ENCODE data around the gene GRIA4.
"Not testable (repeated sequence)": the region's sequence is repeated elsewhere in the genome, so short reads cannot be mapped to it uniquely, and the experiment has no call there.

GRIA4 gene

GRCh38 chr11:106003094-106003493, 393.2 kb downstream of the GRIA4 start:
- H3K4me1 Mint-ChIP-seq, H3K27ac Mint-ChIP-seq, DNase-seq, H3K27me3 Mint-ChIP-seq, H3K9me3 Mint-ChIP-seq, H3K4me3 Mint-ChIP-seq, CTCF ChIA-PET: not testable (repeated sequence)
- peaks cover 53% of the 10 kb centered on the region for H3K36me3 Mint-ChIP-seq

DNA sequence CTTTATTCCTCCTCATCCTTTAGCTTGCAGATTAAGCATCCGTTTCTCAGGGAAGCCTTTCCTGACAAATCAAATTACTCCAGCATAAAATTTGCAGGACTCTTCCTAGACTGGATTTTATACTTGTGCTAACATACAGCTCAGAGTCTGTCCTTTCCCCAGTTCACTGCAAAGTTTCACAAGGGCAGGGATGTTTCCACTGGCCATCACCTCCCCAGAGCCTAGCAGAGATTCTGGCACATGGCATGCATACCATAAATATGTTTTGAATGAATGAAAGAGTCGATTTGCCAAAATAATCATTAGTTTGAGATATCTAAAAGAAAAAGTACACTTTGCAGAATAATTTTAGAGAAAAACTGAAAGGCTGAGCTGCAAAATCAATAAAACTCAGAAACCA, 401.6 kb downstream of the GRIA4 start:
- Mint-ChIP-seq H3K27ac (no peak overlapping the region), H3K27me3 (no peaks in the 10 kb centered on the region), H3K36me3 (peaks cover 59% of the 10 kb centered on the region), H3K9me3 (no peaks in the 10 kb centered on the region), H3K4me1 (peaks cover 5% of the 10 kb centered on the region), H3K4me3 (no peak overlapping the region)
- DNase-seq: no peak
- CTCF ChIA-PET: no interaction called here

DNA sequence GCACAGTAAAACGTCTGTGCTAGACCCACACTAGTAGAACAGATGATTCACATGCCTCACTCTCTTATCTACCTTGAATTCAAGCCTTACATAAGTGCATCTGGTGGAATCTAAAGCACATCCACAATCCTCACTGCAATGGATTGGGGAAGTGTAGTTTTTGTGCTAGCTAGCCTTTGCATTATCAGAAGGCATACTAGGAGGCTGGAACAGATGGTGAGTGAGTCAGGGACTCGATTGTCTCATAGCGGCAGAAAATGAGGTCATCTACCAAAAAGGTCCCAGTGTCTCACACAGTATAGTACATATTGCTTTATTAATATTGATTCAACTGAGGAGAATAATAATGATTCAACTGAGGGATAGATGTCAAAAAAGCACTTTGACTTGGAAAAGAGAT, 402.9 kb downstream of the GRIA4 start:
- Mint-ChIP-seq H3K4me1 (peaks cover 12% of the 10 kb centered on the region), H3K9me3 (no peaks in the 10 kb centered on the region), H3K36me3 (peaks cover 50% of the 10 kb centered on the region), H3K4me3 (no peak overlapping the region), H3K27ac (no peak overlapping the region), H3K27me3 (no peaks in the 10 kb centered on the region)
- CTCF ChIA-PET: no interaction called here
- DNase-seq: no peak

DNA sequence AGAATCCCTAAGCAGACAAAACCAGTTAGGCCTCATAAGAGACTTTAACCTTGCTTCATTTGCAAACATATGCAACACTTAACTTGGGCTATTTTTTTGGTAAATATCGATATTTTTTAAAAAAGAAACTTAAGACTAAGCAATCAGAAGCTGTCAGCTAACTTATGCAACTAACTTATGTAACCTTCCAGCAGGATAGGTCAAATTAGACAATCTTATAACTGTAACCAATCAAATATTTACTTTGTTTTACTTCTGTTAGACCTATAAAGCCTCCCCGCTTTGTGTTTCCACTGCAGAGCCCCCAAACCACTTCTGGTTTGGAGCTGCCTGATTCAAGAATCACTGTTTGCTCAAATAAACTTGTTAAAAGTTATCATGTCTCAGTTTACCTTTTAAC, 404.2 kb downstream of the GRIA4 start:
- peaks cover 20% of the 10 kb centered on the region for H3K4me1 Mint-ChIP-seq
- H3K36me3 Mint-ChIP-seq: peaks cover 44% of the 10 kb centered on the region
- CTCF ChIA-PET: no interaction called here
- H3K27ac Mint-ChIP-seq: no peak overlapping the region
- no peak overlapping the region for H3K4me3 Mint-ChIP-seq
- no peaks in the 10 kb centered on the region for H3K27me3 Mint-ChIP-seq
- DNase-seq: no peak
- H3K9me3 Mint-ChIP-seq: no peaks in the 10 kb centered on the region

- H3K4me3 Mint-ChIP-seq: no peak overlapping the region
- CTCF ChIA-PET: no interaction called here
- no peaks in the 10 kb centered on the region for H3K27me3 Mint-ChIP-seq
- no peaks in the 10 kb centered on the region for H3K9me3 Mint-ChIP-seq
- H3K4me1 Mint-ChIP-seq: peaks cover 22% of the 10 kb centered on the region
- no peak for DNase-seq
- peaks cover 42% of the 10 kb centered on the region for H3K36me3 Mint-ChIP-seq
- H3K27ac Mint-ChIP-seq: no peak overlapping the region
Measured at GRCh38 chr11:106014620-106015019, 404.7 kb downstream of the GRIA4 start.

GRCh38 chr11:106015066-106015465, 405.2 kb downstream of the GRIA4 start:
- Mint-ChIP-seq H3K4me1 (peaks cover 27% of the 10 kb centered on the region), H3K36me3 (peaks cover 42% of the 10 kb centered on the region)
- CTCF ChIA-PET: no interaction called here

DNA sequence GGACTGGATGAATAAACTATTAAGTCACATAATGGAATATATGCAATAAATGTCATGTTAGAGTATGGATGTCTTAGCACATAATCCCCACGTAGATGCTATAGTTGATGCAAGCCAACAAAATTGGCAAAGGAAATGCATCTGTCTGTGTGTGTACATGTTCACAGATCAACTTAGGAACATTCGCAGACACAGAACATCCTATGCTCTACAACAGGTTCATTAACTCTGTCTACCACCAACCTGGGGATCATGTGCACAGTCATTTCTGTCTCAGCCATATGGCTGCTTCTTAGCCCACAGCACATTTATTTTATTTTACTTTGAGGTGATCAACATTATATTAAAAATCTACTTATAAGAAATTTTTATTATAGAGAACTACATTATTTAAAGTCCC, 407.2 kb downstream of the GRIA4 start:
- CTCF ChIA-PET: no interaction called here
- Mint-ChIP-seq H3K36me3 (peaks cover 37% of the 10 kb centered on the region), H3K27me3 (no peaks in the 10 kb centered on the region), H3K9me3 (no peaks in the 10 kb centered on the region), H3K4me1 (peaks cover 42% of the 10 kb centered on the region), H3K27ac (no peak overlapping the region), H3K4me3 (no peak overlapping the region)
- DNase-seq: no peak

More at GRCh38 chr11:106015066-106015465, 405.2 kb downstream of the GRIA4 start:
- H3K4me3 Mint-ChIP-seq: no peak overlapping the region
- H3K9me3 Mint-ChIP-seq: no peaks in the 10 kb centered on the region
- H3K27me3 Mint-ChIP-seq: no peaks in the 10 kb centered on the region
- no peak for DNase-seq
- no peak overlapping the region for H3K27ac Mint-ChIP-seq

GRCh38 chr11:106021181-106021966, 411.5 kb downstream of the GRIA4 start:
- peaks cover 28% of the 10 kb centered on the region for H3K36me3 Mint-ChIP-seq
- peaks cover 49% of the 10 kb centered on the region for H3K4me1 Mint-ChIP-seq
- CTCF ChIA-PET: interaction anchor here (0.8 kb wide), 1 partner anchor 58 kb away, joined by 3 read pairs; no protein-coding TSS in a partner anchor

DNA sequence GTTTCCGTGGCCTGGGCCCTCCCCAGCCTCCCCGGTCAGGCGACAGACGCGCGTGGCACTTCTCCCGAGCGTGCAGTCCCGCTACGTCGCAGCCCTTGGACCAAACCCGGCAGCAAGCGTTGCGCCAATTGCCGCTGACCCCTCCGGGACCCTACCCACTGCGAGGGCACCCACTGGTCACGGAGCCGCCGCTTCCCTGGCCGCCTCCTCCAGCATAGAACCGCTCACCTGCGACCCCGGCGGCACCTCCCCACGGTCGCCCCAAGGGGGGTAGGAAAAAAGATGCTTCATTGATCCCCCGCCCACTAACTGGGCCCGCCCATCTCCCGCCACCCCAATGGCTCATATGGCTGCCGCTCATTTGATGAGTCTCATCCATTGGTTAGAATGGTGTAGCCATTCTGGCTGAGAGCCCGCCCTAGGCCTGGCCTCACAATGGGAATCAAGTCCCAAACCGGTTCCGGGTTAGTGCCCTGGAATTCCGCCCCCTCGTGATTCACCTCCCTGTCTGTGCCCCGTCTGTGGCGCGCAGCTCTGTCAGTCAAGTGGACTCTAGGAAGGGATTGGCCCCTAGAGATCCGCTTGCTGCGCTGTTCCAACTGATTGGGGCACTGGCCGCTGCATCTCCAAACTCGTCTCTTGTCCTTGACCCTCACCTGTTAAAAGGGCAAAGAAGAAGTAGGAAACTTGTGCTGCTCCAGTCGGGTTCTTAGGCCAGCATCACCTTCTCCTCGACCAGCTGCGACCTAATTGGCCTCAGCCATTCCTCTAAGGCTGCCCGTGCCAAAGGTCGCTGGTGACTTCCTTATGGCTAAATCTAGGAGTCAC, 412.3 kb downstream of the GRIA4 start, which contains the start of gene MSANTD4:
Gene MSANTD4 (minus strand): TSS at position 274 of the 828 bp plus-strand sequence. CDS start 11,323 bp downstream, outside the sequence.
- no peaks in the 10 kb centered on the region for H3K9me3 Mint-ChIP-seq
- peak within 1 kb of the TSS; percentile 88 for H3K4me3 Mint-ChIP-seq
- H3K4me1 Mint-ChIP-seq: peaks cover 41% of the 10 kb centered on the region
- peaks cover 11% of the 10 kb centered on the region for H3K27me3 Mint-ChIP-seq
- H3K27ac Mint-ChIP-seq: peak within 1 kb of the TSS; percentile 82
- peak; percentile 99 for DNase-seq
- H3K36me3 Mint-ChIP-seq: peaks cover 23% of the 10 kb centered on the region
- CTCF ChIA-PET: interaction anchor here (0.7 to 1.2 kb wide), 2 partner anchors 55 to 1055 kb away, joined by 3 read pairs; partner anchors contain the start of genes AASDHPPT and KBTBD3

More at GRCh38 chr11:106021181-106021966, 411.5 kb downstream of the GRIA4 start:
- DNase-seq: no peak
- H3K4me3 Mint-ChIP-seq: peak overlapping the region; percentile 88
- no peaks in the 10 kb centered on the region for H3K9me3 Mint-ChIP-seq
- peak overlapping the region; percentile 82 for H3K27ac Mint-ChIP-seq
- H3K27me3 Mint-ChIP-seq: peaks cover 11% of the 10 kb centered on the region

DNA sequence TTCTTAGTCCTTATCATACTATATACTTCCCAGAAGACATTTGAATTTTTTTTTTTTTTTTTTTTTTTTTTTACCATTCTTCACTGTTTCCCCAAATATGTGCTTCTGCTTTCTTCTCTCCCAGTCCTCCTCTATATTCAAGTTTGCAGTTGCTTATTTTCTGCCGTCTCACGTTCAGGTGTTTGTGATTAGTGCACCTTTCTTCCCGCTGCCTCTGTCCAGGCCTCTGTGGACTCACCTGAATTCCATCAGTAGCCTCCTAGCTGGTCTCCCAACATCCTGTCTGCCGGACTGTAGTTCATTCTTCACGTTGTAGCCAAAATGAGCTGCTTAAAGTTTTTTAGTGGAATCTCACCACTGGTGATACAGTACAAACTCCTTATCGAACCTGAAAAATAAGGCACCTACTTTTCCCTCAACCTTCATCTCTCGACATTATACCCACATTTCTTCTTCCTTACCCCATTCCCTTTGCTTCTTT, 413.0 kb downstream of the GRIA4 start:
- CTCF ChIA-PET: interaction anchor here (1.2 kb wide), 1 partner anchor 54 kb away, joined by 3 read pairs; the partner anchor contains the start of genes AASDHPPT and KBTBD3
- Mint-ChIP-seq H3K27ac (peak overlapping the region; percentile 82), H3K36me3 (peaks cover 22% of the 10 kb centered on the region), H3K4me1 (peaks cover 41% of the 10 kb centered on the region), H3K4me3 (peak overlapping the region; percentile 88), H3K27me3 (peaks cover 11% of the 10 kb centered on the region), H3K9me3 (no peaks in the 10 kb centered on the region)
- DNase-seq: no peak

GRCh38 chr11:106030609-106031008, 420.7 kb downstream of the GRIA4 start:
- no peak overlapping the region for H3K27ac Mint-ChIP-seq
- H3K36me3 Mint-ChIP-seq: no peaks in the 10 kb centered on the region
- no peak for DNase-seq
- H3K4me3 Mint-ChIP-seq: no peak overlapping the region
- H3K27me3 Mint-ChIP-seq: peaks cover 8% of the 10 kb centered on the region
- no peaks in the 10 kb centered on the region for H3K4me1 Mint-ChIP-seq
- CTCF ChIA-PET: interaction anchor here (0.6 kb wide), 1 partner anchor 343 kb away, joined by 5 read pairs; no protein-coding TSS in a partner anchor
- H3K9me3 Mint-ChIP-seq: no peaks in the 10 kb centered on the region

GRCh38 chr11:106031202-106031810, 421.4 kb downstream of the GRIA4 start:
- no peak overlapping the region for H3K27ac Mint-ChIP-seq
- CTCF ChIA-PET: interaction anchor here (0.6 kb wide), 1 partner anchor 342 kb away, joined by 5 read pairs; no protein-coding TSS in a partner anchor
- no peaks in the 10 kb centered on the region for H3K9me3 Mint-ChIP-seq
- no peaks in the 10 kb centered on the region for H3K36me3 Mint-ChIP-seq
- no peak overlapping the region for H3K4me3 Mint-ChIP-seq
- H3K27me3 Mint-ChIP-seq: peaks cover 12% of the 10 kb centered on the region
- DNase-seq: no peak
- H3K4me1 Mint-ChIP-seq: no peaks in the 10 kb centered on the region
